Astrocyte of the spinal cord (primary cell): ENCODE measurements around the gene INSIG1.

Source experiments
- DNase-seq: peaks from one replicate; pipeline ENCODE4 v3.0.0; 2011; ENCODE audit warnings: low read depth, low spot score
- H3K4me3 ChIP-seq: 2 replicates; pipeline ENCODE4 v1.5.1; 2011; ENCODE audit warnings: low read depth, mild to moderate bottlenecking, low read length, moderate library complexity
- CTCF ChIP-seq: IDR thresholded peaks from 2 replicates; pipeline ENCODE4 v1.5.1; 2012; ENCODE audit warnings: low read depth, mild to moderate bottlenecking, low read length, inconsistent platforms
- in situ Hi-C: cut with HindIII; loops from 2 replicates; pipeline ENCODE4 v1.10.0; 2017; ENCODE audit warnings: low sequenced_read_pairs

The INSIG1 gene

GRCh38 chr7:155269766-155270585 is 27.7 kb upstream of the INSIG1 start:
- DNase-seq = peak; percentile 29
- TF ChIP-seq CTCF = no peak
- no peak overlapping the region for H3K4me3 ChIP-seq
- in situ Hi-C loops = no loop called here

GRCh38 chr7:155270861-155271260 is 26.8 kb upstream of the INSIG1 start:
- no peak for DNase-seq
- no peak for TF ChIP-seq CTCF
- no peak overlapping the region for H3K4me3 ChIP-seq
- in situ Hi-C loops = no loop called here

GRCh38 chr7:155274633-155275355 is 22.9 kb upstream of the INSIG1 start:
- TF ChIP-seq CTCF = no peak
- in situ Hi-C loops = no loop called here
- H3K4me3 ChIP-seq = no peak overlapping the region
- DNase-seq = no peak

GRCh38 chr7:155276042-155276799 is 21.5 kb upstream of the INSIG1 start:
- in situ Hi-C loops = no loop called here
- H3K4me3 ChIP-seq = no peak overlapping the region
- no peak for TF ChIP-seq CTCF
- no peak for DNase-seq

GRCh38 chr7:155276800-155277375 is 20.8 kb upstream of the INSIG1 start:
- no peak overlapping the region for H3K4me3 ChIP-seq
- TF ChIP-seq CTCF = no peak
- no peak for DNase-seq
- in situ Hi-C loops = no loop called here

- no peak overlapping the region for H3K4me3 ChIP-seq
- DNase-seq = no peak
- in situ Hi-C loops = no loop called here
- TF ChIP-seq CTCF = no peak
Measured at GRCh38 chr7:155277385-155277994, 20.2 kb upstream of the INSIG1 start.
